GM19328 (cell line): ENCODE data around the gene AMN.
"Not testable (repeated sequence)": the region's sequence is repeated elsewhere in the genome, so short reads cannot be mapped to it uniquely, and the experiment has no call there.

Experiments
- ATAC-seq: cut with Tn5 transposase; IDR thresholded peaks from one replicate; pipeline ENCODE4 v1.9.1; 2021; ENCODE audit warnings: mild to moderate bottlenecking, moderate library complexity; ENCODE audit not compliant: unreplicated experiment

AMN gene

DNA sequence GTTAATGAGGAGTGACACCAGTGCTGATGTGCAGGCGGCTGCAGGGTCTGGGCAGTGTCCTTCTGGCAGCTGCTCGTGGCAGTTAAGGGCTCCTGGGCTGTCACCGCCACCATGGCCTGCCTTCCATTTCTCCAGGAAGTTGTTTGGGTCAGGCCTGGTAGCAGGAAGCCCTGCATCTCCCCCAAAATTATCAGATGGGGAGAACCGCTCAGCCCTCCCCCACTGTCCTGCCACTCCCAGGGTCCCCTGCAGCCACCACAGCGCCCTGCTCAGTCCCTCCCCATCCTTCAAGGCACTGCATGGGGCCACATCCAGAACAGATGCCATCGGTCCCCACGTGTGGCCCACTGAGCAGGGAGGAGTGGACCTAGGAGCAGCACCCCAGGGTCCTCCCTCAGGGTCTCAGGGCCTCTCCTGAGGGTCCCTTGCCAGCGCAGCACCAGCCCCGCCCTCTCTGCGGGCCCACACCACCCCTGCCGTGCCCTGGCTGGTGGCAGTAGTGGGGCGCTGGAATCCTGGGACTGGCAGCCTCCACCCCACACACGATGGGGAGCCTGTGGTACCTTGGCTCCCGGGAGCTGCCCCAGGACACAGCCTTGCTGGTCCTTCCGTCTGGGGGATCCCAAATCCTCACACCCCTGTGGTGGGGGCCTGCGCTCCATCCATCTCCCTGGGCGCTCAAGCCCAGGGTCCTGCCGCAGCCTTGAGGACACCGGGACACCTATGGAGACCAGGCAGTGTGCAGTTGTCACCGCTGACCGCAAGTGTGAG, 10.3 kb upstream of the AMN start:
- ATAC-seq: no peak

DNA sequence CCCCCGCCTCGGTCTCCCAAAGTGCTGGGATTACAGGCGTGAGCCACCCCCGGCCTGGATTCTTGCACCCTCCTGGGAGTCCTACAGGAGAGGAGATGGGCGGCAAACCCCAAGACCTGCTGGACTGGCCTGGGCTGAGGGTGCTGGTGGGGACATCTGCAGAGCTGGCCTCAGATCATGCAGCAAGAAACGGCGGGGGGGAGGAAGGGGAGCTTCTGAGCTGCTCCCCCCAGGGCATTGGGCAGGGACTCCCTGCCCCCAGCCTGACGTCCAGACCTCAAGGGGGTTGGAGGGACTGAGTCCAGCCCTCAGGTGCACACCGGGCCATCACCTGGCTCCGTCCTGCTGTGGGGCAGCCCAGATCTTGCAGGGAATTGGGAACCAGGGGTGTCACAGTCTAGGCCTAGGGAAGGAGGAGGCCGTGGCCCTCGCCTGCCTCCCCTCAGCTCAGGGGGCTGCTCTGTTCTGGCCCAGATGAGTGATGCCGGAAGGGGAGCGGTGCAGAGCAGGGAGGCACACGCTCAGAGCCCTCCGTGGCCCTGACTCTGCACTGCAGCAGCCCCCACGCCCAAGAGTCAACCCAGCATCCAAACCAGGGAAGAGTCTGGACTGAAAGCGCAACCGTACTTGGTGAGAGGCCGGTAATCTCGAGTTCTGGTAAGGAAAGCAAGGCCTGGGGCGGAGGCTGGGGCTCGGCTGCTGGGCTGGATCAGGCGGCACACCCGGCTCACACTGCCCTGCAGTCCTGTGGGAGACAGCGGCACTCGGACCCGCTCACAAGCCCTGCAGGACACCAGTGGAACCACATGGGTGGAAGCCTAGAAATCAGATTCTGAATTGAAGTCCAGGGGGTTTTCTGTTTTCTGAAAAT, 8.9 kb upstream of the AMN start:
- ATAC-seq: no peak

DNA sequence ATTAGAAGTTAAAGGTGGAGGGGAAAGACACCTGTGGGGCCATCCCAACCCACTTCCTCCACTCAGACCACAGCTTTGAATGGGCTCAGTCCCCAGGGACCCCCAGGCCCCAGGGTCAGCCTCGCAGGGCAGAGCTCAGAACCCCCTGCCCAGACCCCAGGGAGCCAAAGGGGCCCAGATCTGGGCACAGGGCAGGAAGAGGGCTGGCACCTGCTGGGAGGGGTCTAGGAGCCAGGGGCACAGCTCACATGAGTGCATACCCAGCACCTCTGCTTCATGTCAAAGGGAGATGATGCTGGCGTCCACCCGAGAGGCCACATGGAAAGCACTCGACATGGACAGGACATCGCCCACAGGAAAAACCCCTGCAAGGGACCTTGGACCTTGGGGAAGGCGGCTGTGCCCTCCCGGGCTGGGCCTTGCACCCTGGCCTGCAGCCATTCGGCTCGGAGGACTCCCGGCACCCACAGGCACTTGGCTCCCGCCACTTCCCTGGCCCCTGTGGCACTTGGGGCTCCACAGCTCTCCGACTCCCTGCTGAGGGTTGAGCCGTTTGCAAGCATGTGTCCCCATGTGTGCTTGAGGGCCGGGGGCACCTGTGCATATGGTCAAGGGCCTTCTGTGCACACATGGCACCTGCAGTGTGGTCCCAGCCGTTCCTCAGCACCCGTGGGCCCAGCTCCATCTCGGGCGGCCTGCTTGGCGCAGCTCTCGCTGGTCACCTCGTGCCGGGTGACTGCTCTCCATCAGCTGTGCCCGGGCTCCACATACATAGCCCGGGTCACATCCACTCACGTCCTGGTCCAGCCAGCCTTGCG, 7.8 kb upstream of the AMN start:
- no peak for ATAC-seq

DNA sequence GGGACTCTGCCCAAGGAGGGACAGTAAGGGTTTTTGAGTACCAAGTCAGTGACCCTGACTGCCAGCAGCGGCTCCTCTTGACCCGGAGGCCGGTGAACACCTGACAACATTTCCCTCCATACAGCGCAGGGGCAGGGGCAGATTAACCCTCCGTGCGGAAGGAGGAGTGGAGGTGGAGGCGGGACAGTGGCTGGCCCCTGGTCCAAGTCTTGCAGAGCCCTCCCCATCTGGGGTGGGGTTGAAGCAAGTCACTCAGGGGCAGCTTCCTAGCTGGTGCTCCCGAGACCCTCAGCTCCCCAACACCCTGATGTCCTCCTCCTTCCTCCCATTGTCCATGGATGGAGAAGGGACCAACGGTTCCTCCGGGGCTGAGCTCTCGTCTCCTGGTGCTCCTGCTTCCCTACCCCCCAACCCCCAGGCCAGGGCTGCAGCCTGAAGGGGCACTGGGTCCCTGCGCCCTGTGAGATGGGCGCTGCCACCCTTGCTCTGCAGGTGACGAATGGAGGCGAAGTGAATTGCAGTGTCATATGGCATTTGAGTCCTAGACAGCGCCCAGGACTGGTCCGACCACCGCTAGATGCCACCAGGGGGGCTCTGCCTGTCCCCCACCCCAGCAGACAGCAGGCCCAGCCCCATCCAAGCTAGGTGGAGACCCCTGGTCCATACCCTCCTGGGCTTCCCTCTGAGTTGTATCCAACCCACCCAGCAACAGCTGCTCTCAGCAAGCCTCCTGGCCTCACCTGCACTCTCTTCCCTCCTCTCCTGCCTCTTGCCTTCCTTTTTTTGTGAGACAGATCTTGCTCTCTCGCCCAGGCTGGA, 7.0 kb upstream of the AMN start:
- no peak for ATAC-seq

DNA sequence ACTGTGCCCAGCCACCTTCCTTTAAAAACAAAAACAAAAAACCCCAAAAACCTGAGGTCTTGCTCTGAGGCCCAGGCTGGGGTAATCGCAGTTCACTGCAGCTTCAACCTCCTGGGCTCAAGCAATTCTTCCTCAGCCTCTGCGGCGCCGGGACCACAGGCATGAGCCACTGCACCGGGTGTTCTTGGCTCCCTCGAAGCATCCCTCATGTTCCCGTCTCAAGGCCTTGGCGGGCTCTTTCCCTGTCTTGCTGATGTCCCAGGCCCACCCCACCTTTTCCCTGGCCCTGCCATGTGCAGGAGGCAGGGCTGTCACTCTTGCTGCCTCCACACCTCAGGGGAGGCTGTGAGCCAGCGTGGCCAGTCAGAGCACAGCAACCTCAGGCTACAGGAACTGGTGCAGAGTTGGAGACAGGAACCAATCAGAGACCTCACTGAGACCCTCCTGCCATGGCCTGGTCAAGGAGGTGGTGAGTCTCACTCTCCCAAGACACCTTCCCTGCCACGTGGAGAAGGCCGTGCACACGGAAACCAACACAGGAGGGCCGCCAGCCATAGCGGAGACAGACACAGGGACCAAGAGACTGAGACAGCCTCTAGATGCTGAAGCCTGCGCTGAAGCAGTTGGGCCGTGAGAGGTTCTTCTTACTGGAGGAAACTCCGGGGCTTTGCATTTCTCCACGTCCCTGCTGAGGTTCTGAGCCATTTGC, 6.0 kb upstream of the AMN start:
- ATAC-seq: no peak

DNA sequence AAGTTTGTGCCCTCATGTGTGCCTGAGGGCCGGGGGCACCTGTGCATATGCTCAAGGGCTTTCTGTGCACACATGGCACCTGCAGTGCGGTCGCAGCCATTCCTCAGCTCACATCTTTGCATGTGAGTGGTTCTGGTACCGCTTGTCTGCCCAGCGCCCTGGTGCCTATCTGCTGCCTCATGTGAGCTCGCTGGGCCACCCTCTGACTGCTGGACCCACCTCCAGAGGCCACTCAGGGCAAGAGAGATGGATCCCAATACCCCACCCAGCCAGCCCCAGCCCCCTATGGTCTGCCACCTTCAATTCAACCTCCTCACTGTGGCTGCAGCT, 5.4 kb upstream of the AMN start:
- ATAC-seq: no peak

DNA sequence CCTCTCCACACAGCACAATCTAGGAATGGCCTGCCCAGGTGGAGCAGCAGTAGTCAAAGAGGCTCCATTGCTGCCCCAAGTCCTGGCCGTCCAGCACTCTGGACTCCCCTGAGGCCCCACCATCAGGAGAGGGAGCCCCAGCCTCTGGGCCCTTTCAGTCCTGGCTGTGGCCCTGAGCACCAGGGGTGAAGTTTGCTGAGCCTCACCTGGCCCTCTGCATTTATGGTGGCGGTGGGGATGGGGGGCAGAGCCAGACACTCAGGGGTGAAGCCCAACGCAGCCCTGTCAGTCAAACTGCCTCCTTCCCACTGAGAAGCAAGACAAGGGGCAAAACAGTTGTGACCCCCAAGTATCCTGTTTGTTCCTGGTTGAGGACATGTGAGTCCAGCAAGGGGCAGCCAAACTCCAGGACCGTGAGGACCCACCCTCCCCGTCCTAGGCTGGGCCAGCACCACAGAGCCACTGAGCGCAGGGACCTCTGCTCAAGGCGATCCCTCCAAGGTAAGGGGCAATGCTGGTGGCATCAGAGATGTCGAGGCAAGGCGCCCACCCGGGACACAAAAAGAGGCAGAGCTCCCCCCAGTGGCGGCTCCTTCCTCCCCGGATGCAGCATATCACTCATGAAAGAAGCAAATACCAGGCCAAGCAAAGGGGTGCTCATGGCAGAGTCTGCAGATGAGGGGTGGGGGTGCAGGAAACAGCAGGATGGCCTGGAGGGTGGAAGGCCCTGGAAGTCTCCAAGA, 4.8 kb upstream of the AMN start:
- no peak for ATAC-seq

DNA sequence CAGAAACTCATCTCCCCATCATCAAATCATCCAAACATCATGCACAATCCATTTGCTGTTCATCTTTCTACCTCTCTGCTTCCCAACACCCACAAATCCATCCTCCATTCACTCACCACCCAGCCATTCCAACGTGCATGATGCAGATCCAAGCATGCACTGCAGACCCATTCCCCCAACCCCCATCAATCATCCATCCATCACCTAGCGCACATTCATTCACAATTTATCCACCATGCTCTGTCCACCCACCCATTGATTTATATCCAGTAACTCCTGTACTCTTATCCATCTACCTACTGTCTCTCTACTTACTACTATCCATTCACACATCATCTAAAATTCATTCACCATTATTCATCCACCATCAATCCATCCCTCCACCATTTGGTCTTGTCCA, 4.0 kb upstream of the AMN start:
- no peak for ATAC-seq

DNA sequence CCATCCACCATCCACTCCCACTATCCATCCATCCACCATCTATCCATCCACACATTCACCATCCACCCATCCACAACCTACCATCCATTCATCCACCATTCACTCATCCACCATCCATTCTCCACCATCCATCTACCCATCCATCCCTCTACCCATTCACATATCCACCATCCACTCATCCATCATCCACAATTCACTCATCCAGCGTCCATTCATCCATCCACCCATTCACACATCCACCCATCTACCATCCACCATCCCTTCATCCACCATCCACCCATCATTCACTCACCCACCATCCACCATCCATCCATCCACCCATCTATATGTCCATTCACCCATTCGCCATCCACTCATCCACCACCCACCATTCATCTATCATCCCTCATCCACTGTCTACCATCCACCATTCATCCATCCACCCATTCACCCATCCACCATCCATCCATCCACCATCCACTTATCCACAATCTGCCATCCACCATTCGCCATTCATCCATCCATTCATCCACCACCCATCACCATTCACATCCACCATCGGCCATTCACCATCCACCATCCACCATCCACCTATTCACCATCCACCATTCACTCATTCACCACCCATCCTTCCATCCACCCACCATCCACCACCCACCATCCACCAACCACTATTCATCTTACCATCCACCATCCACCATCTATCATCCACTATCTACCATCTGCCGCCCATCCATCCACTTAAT, 2.0 kb upstream of the AMN start:
- ATAC-seq: no peak

DNA sequence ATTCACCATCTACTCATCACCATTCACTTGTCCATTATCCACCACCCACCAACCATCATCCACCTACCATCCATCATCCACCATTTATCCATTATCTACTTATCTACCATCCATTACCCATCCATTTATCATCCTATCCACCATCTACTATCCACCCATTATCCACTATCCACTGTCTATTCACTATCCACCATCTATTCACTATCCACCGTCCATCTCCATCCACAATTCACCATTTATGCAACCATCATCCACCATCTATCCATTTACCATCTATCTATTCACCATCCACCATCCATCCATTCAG, 1.5 kb upstream of the AMN start:
- no peak for ATAC-seq

DNA sequence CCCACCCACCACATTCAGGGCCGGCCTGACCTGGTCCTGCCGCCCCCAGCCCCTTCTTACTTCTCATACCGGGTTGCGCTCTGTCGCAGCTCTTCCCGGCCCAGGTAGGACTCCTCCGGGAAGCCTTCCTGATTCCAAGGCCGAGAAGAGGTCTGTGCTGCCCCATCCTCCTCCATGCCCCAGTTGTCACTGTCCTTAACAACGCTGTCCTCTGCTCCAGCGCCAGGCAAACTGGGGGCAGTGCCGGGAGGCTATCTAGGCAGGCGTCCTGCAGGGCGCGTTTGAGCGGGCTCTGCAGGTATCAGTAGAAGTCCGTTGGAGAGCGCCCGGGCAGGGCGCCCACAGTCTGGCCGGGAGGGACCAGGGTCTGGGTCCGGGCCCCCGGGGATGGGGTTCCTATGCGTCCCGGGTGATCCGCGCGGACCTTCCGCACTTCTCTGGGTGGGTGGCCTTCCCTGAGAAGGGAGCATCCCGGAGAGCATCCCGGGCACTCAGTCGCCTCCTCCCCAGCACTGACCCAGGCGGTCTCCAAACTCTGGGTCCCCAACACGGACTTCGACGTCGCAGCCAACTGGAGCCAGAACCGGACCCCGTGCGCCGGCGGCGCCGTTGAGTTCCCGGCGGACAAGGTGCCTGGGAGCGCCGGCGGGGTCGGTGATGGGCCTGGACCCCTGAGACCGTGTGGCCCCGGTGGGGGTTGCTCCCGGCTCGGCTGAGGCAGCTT, 900 bp downstream of the AMN start:
- no peak for ATAC-seq

DNA sequence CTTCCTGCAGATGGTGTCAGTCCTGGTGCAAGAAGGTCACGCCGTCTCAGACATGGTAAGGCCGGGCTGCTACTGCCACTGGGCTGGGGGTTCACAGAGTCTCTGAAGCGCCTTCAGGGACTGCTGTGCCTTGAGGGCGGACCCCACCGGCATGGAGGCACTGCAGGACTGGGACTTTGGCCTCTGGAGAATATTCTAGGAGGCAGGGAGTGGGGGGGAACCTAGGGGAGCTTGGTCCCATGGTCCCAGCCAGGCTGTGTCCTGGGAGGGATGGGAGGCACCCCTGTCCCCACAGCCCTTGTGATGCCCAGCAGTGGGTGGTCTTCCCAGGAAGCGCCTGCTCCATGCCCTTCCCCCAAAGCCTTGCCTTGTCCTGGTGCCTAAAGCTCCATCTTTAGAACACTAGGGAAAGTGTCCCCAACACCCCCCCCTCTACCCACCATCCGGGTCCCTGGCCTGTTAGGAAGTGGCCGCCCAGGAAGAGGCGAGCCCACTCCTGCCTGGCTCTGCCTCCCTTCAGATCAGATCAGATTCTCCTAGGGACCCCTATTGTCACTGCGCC, 1.5 kb downstream of the AMN start:
- ATAC-seq: no peak

DNA sequence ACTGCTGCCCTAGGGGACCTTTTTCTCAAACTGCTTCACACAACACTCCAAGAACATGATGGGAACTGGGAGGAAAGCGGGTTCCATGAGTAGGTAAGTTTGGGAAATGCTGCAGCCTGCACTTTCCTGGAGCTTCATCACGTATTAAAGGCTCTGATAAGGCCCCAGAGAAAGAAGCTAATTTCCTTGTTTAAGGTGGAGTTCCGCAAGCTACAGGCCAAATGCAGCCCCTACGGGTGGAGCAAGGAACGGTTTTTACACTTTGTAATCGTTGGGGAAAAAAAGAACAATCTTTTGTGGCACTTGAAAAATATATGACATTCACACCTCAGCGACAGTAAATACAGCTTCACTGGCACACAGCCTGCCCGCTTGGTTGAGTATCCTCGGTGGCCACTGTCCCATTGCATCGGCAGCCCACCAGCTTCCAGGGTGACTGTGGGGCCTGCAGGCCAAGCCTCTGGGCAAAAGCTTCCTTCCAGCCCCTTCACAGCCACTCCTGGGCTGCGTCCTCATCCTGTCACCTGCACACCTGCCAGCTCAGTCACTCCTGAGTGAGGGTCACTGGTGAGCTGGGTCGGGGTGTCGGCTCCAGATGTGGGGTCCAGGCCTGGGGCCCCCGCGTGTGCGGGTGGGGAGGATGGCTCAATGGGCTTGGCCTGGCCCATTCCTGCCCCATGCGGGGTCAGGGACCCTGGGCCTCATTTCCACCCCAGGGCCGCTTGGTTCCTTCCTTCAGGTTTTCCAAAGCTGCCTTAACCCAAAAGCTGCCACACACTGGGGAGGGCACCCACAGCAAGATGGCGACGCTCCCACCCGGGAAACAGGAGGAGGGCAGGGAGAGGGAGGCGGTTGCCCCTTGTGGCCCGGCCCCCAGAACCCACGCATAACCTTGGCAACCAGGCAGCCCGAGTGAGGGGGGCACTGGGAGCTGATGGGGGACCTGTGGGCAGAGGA, 2.4 kb downstream of the AMN start:
- no peak for ATAC-seq

DNA sequence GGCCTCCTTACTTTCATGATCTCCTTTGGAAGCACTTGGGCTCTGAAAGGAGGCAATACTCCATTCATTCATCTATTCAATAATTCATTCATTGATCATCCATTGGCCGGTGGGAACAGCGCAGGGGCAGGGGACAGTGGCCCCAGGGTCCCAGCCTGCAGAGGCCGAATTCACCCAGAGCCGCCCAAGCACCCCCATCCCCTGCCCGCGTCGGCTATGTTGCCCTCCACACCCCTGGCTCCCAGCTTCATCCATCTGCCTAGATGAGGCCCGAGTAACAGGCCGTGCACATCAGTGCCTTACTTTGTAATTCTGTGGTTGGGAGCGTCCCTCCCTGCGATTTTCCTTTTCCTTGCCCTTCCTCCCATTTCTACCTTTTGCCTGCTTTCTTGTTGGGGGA, 3.2 kb downstream of the AMN start:
- ATAC-seq: no peak

DNA sequence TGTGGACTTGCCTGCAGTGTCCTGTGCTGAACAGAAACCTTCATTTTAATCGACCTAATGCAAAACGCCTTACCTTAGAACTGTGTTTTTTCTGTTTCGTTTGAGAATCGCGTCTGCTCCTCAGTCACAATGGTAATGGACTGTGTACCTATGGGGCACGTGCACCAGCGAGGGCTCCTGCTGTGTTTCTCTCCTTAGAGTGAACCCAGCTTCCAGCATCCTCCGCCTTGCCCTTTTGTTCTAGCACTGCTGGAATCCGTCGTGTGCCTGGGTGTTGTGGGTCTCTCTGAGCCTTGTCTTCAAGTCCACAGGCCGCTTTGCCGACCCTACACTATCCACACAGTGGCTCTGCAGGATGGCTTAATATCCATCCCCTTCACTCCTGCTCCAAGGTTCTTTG, 3.6 kb downstream of the AMN start:
- ATAC-seq: no peak

DNA sequence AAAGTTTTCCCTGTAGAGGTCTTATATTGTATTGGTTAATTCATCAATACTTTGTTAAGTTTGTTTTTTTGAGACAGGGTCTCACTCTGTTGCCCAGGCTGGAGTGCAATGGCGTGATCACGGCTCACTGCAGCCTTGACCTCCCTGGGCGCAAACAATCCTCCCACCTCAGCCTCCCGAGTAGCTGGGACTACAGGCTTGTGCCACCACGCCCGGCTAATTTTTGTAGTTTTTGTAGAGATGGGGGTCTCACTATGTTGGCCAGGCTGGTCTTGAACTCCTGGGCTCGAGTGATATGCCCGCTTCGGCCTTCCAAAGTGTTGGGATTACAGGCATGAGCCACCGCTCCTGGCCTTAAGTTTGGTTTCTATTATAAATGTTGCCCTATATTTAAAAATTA, 4.4 kb downstream of the AMN start:
- ATAC-seq: not testable (repeated sequence)

DNA sequence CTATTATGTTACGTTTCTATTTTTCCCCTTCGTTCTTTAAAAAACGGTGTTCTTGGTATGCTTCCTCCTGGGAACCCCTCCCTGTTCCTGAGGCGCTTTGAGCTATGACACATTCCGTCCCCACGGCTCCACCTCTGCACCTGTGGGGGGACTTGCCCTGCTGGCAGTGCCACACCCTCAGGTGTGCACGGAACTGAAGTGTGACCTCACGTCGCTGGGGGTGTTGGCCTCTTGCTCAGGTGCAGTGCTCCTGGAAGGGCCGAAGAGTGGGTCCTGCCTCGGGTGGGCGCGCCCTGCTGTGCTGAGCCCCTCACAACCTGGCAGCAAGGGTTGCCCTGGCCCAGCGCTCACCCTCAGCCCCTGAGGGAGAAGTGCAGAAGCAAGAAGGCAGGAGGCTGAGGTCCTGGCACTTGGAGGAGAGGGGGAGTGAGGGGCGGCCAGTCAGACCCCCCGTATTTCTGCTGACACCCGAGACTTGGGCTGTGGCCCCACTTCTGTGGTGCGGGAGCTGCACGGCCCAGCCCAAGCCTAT, 4.9 kb downstream of the AMN start:
- ATAC-seq: no peak
